Endothelial cell of umbilical vein (primary cell): ENCODE data around the gene CDS2. TPM values are rescaled to one million over a fixed set of nuclear protein-coding genes. Genes with fewer than 3 reads are reported as not detected.

Source experiments
- BruUV-seq: library from RNA; stranded (reverse); fragments of 400-500 nt; replicated peaks from 2 replicates; lab custom pipeline; 2021; lab: Mats Ljungman, UMichigan
- CTCF ChIA-PET: fragments of 300-600, 350-600 bp; sonication (Branson Sonifier 250); formaldehyde crosslinking; loops from one replicate; lab custom pipeline; 2021; ENCODE audit warnings: antibody characterized with exemption, inconsistent platforms; lab: Charles Lee
- POLR2A ChIA-PET: fragments of 300-600, 350-600 bp; sonication (Branson Sonifier 250); formaldehyde crosslinking; loops from one replicate; lab custom pipeline; 2021; ENCODE audit warnings: antibody characterized with exemption, inconsistent platforms; lab: Charles Lee
- DNase-seq: peaks from one replicate; pipeline ENCODE4 v3.0.0-alpha.2; 2011; ENCODE audit warnings: low read depth, low spot score
- FAIRE-seq: peaks from 2 replicates; lab custom pipeline; 2011; peaks lifted over from hg19 to GRCh38; lab: Jason Lieb, UNC
- H2AFZ ChIP-seq: 2 replicates; pipeline ENCODE4 v1.6.0; 2012; ENCODE audit warnings: low read depth, low read length, control low read depth, inconsistent platforms
- H3K27ac ChIP-seq: 2 replicates; pipeline ENCODE4 v1.5.1; 2011; ENCODE audit warnings: low read depth, mild to moderate bottlenecking, control low read depth, low read length, moderate library complexity; ENCODE audit not compliant: insufficient read depth
- H3K27me3 ChIP-seq, 2 experiments: 2 replicates each; pipeline versions ENCODE4 v1.6.0 to v1.6.1; 2011; ENCODE audit warnings: low read length in 2 of 2, mixed read lengths in 1 of 2; ENCODE audit not compliant: control insufficient read depth in 2 of 2, insufficient read depth in 2 of 2
- H3K36me3 ChIP-seq, 2 experiments: 2 replicates in 1 of 2; 3 replicates in 1 of 2; pipeline ENCODE4 v1.5.1; 2011; ENCODE audit warnings: low read length in 2 of 2, mild to moderate bottlenecking in 1 of 2, moderate library complexity in 1 of 2; ENCODE audit not compliant: control insufficient read depth in 2 of 2, insufficient read depth in 2 of 2; ENCODE audit errors: extremely low read depth in 1 of 2
- H3K4me1 ChIP-seq: 3 replicates; pipeline ENCODE4 v1.5.1; 2011; ENCODE audit warnings: mild to moderate bottlenecking, low read length; ENCODE audit not compliant: control insufficient read depth, insufficient read depth; ENCODE audit errors: extremely low read depth
- H3K4me2 ChIP-seq: 2 replicates; pipeline ENCODE4 v1.6.1; 2011; ENCODE audit warnings: low read length, control low read depth, mixed read lengths; ENCODE audit not compliant: insufficient read depth
- H3K4me3 ChIP-seq, 3 experiments: fragments of 200-600 bp in 1 of 3; sonication (generic), shearing (Covaris generic) in 1 of 3; replicated peaks in 1 of 3; 2 replicates each; pipeline ENCODE4 v1.5.1; 2011 to 2016; ENCODE audit warnings: control low read depth in 3 of 3, low read length in 3 of 3, mild to moderate bottlenecking in 2 of 3, inconsistent platforms in 1 of 3, low read depth in 1 of 3, moderate library complexity in 1 of 3; ENCODE audit not compliant: insufficient read depth in 1 of 3
- H3K79me2 ChIP-seq: 2 replicates; pipeline ENCODE4 v1.6.0; 2012; ENCODE audit warnings: low read length, inconsistent platforms; ENCODE audit not compliant: control insufficient read depth, insufficient read depth
- H3K9ac ChIP-seq: replicated peaks from 2 replicates; pipeline ENCODE3; 2011; ENCODE audit warnings: low read length, control low read depth; ENCODE audit not compliant: insufficient read depth; ENCODE audit errors: extremely low read depth
- H3K9me1 ChIP-seq: replicated peaks from 3 replicates; pipeline ENCODE4 v1.6.0; 2011; ENCODE audit warnings: mild to moderate bottlenecking, low read length; ENCODE audit not compliant: control insufficient read depth, insufficient read depth; ENCODE audit errors: extremely low read depth
- H3K9me3 ChIP-seq: replicated peaks from 2 replicates; pipeline ENCODE4 v1.5.1; 2012; ENCODE audit warnings: low read length, inconsistent platforms; ENCODE audit not compliant: control insufficient read depth, insufficient read depth
- H4K20me1 ChIP-seq: replicated peaks from 2 replicates; pipeline ENCODE3; 2011; ENCODE audit warnings: mild to moderate bottlenecking, low read length; ENCODE audit not compliant: control insufficient read depth, insufficient read depth; ENCODE audit errors: extremely low read depth
- EZH2 ChIP-seq: IDR thresholded peaks from 2 replicates; pipeline ENCODE4 v1.6.1; 2012; ENCODE audit warnings: borderline replicate concordance, low read depth, mild to moderate bottlenecking, moderate library complexity, low read length, inconsistent platforms; ENCODE audit not compliant: severe bottlenecking
- FOS ChIP-seq: IDR thresholded peaks from 2 replicates; pipeline ENCODE4 v1.6.1; 2011; ENCODE audit warnings: mild to moderate bottlenecking, low read length, moderate library complexity, borderline replicate concordance; ENCODE audit not compliant: insufficient read depth
- GATA2 ChIP-seq: IDR thresholded peaks from 2 replicates; pipeline ENCODE4 v1.7.0; 2011; ENCODE audit warnings: low read depth, mild to moderate bottlenecking, moderate library complexity, mixed read lengths, low read length; ENCODE audit not compliant: insufficient read length, insufficient read depth
- JUN ChIP-seq: IDR thresholded peaks from 2 replicates; pipeline ENCODE4 v1.6.1; 2011; ENCODE audit warnings: borderline replicate concordance, low read depth; ENCODE audit not compliant: insufficient read length, insufficient read depth
- MYC ChIP-seq: IDR thresholded peaks from one replicate; pipeline ENCODE4 v1.6.1; 2011; ENCODE audit warnings: mild to moderate bottlenecking, low read depth, low read length
- POLR2A ChIP-seq: IDR thresholded peaks from 2 replicates; pipeline ENCODE4 v1.6.1; 2012; ENCODE audit warnings: low read depth, mild to moderate bottlenecking, control low read depth, low read length
- POLR2AphosphoS5 ChIP-seq: IDR thresholded peaks from 2 replicates; pipeline ENCODE4 v1.6.1; 2012; ENCODE audit warnings: low read depth, mild to moderate bottlenecking, control low read depth, low read length, moderate library complexity; ENCODE audit not compliant: insufficient read depth
- dilution Hi-C: fragments of 300-500 bp; cut with MboI; formaldehyde crosslinking; loops from one replicate; pipeline ENCODE4 v1.15.0; 2019; ENCODE audit warnings: low sequenced_read_pairs; ENCODE audit not compliant: extremely low pct_ligation_motif_present
- intact Hi-C: fragments of 100-400 bp; cut with micrococcal nuclease; formaldehyde crosslinking; loops from one replicate; pipeline ENCODE4 v1.10.0; 2022
- polyA plus RNA-seq, 4 experiments: library from polyadenylated mRNA; depleted of rRNA in 3 of 4; stranded (reverse) in 3 of 4; unstranded in 1 of 4; fragments of >200 nt; gene quantifications; 2 replicates each; pipeline versions ENCODE4 v1.2.1 to v1.2.3, GENCODE V29; 2011 to 2012; ENCODE audit warnings: missing spikeins in 1 of 4
- total RNA-seq: library from RNA; stranded (reverse); gene quantifications from 2 replicates; pipeline ENCODE4 v1.2.3, GENCODE V29; 2021
- TF ChIP-seq, protein P1 (sequence below): IDR thresholded peaks from 2 replicates; pipeline ENCODE4 v1.6.1; 2011; ENCODE audit not compliant: insufficient read depth, insufficient read length
- TF ChIP-seq, protein P2 (sequence below), 2 donors: IDR thresholded peaks; 1 replicate in 1 of 2; 2 replicates in 1 of 2; pipeline ENCODE4 v1.5.1; 2011; ENCODE audit warnings: low read length in 2 of 2, mild to moderate bottlenecking in 2 of 2, moderate library complexity in 2 of 2, control low read depth in 1 of 2, inconsistent platforms in 1 of 2, low read depth in 1 of 2; ENCODE audit not compliant: insufficient read depth in 1 of 2; ENCODE audit errors: extremely low read depth in 1 of 2

Gene CDS2
- total and polyA plus RNA-seq, 2 donors (not counting 3 experiments of a cell fraction or from before 2014, with no cell fraction given): 47.0 to 49.0 TPM

DNA sequence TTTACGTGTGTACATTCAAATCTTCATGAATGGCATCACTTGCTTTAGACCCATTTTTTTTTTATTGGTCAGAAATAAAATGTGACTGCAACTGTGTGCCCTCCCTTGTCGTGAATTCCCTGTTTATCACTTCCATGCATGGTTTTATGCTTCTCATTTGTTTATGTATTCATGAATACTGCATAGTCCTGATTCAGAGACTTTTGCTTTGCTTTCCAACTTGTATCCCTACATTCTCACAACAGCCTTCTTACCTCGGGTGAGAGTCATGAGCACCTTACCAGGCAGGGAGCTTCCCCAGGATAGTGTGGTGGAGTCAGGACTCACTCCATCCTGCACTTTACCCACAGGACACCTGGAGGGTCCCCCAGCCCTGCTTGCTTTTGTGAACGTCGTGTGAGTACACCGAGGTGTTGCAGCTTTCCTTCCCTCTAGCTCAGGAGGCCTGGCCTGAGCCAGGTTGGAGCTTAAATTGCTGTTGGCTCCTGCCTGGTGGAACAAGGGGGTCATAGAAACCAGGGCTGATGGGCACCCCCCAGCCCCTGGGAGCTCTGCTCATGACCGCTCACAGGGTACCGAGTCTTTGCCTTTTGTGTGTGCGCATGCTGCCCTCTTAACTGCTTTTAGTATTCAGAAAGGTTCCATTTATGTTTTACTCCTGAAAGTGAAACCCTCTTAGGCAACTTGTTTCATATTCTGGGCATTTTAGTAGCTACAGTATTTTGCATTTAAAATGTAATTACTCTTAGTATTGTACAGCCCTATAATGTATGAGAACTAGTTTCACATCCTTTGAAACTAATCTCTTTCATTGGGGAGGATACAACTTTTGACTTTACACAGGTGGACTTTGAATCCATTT, 66.0 kb downstream of the CDS2 start:
- no peaks in the 10 kb centered on the region for H3K79me2 ChIP-seq
- no peaks in the 10 kb centered on the region for H3K9me1 ChIP-seq
- no peak overlapping the region for H3K9ac ChIP-seq
- FAIRE-seq: no peak
- H3K27ac ChIP-seq: no peak overlapping the region
- no peak for DNase-seq
- no peaks in the 10 kb centered on the region for H3K27me3 ChIP-seq
- intact Hi-C loops (loop anchor here (1.0 kb wide), 3 partner anchors 66 to 136 kb away; no protein-coding TSS in a partner anchor), dilution Hi-C loops (no loop called here)
- H3K4me3 ChIP-seq: no peak overlapping the region
- TF ChIP-seq EZH2: no peak
- TF ChIP-seq FOS: no peak
- no peak for TF ChIP-seq JUN
- TF ChIP-seq POLR2A: no peak
- TF ChIP-seq, protein P1, sequence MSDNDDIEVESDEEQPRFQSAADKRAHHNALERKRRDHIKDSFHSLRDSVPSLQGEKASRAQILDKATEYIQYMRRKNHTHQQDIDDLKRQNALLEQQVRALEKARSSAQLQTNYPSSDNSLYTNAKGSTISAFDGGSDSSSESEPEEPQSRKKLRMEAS: no peak
- no peak for TF ChIP-seq GATA2
- no peak for TF ChIP-seq POLR2AphosphoS5
- no peak for TF ChIP-seq MYC
- TF ChIP-seq, protein P2, sequence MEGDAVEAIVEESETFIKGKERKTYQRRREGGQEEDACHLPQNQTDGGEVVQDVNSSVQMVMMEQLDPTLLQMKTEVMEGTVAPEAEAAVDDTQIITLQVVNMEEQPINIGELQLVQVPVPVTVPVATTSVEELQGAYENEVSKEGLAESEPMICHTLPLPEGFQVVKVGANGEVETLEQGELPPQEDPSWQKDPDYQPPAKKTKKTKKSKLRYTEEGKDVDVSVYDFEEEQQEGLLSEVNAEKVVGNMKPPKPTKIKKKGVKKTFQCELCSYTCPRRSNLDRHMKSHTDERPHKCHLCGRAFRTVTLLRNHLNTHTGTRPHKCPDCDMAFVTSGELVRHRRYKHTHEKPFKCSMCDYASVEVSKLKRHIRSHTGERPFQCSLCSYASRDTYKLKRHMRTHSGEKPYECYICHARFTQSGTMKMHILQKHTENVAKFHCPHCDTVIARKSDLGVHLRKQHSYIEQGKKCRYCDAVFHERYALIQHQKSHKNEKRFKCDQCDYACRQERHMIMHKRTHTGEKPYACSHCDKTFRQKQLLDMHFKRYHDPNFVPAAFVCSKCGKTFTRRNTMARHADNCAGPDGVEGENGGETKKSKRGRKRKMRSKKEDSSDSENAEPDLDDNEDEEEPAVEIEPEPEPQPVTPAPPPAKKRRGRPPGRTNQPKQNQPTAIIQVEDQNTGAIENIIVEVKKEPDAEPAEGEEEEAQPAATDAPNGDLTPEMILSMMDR (IDR thresholded peaks at IDR 0.05; ENCODE audit: extremely low read depth in 1 of 2, insufficient read depth in 1 of 2, low read depth in 1 of 2, low read length in 2 of 2): no peak
- H3K4me1 ChIP-seq: peaks cover 3% of the 10 kb centered on the region
- POLR2A ChIA-PET: interaction anchor here (1.1 to 2.0 kb wide), 2 partner anchors 66 to 73 kb away, joined by 6 to 27 read pairs; partner anchors contain the start of genes CDS2 and PCNA
- H3K9me3 ChIP-seq: no peaks in the 10 kb centered on the region
- CTCF ChIA-PET: interaction anchor here (0.7 to 4.8 kb wide), 34 partner anchors 10 to 587 kb away, joined by 3 to 371 read pairs (median 6); partner anchors contain the start of gene CDS2
- BruUV-seq: no TSS peak
- no peak overlapping the region for H2AFZ ChIP-seq
- no peak overlapping the region for H3K4me2 ChIP-seq
- peaks cover 0 to 20% of the 10 kb centered on the region in 2 experiments for H3K36me3 ChIP-seq
- no peaks in the 10 kb centered on the region for H4K20me1 ChIP-seq
